ENCODE results near the gene CLDN22. TPM values are rescaled to one million over a fixed set of nuclear protein-coding genes. Genes with fewer than 3 reads are reported as not detected.
"Not testable (repeated sequence)": the region's sequence is repeated elsewhere in the genome, so short reads cannot be mapped to it uniquely, and the experiment has no call there.

The CLDN22 gene
- polyA plus RNA-seq, 2 of the 4 experiments (the other 2 are of a cell fraction) = not detected

DNA sequence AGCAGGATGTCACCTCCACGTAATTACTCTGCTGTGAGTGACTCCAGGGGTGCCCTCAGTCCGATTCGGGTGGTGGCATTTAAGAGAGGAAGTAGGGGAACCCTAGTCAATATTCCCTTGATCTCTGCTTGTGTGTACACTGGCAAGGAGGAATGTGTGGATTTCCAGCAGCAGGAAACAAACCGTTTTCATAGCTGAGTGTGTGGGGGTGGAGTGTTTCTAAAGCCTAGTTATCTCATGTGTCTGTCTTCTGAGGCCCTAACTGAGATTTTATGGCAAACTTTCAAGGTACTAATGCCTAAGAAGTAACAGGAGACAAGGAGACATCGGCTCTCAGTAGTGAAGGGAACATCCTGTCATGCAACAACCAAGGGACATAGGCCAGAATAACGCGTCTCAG, 8.8 kb upstream of the CLDN22 start:
- Histone ChIP-seq H3K9me3 (no peaks in the 10 kb centered on the region; the same call in 2 of the 3 replicates), H3K27ac (no peak overlapping the region; a peak in 1 of 6 replicates), H3K4me3 (no peak overlapping the region), H3K4me1 (peaks cover 7% of the 10 kb centered on the region; the same call in 1 of the 3 replicates), H3K4me2 (no peak overlapping the region)
- no peak for ATAC-seq
- TF ChIP-seq CEBPB (IDR thresholded peaks at IDR 0.05) (no peak), HOXA7 (CRISPR knock-in tag; IDR thresholded peaks at IDR 0.05) (no peak), FOSB (CRISPR knock-in tag; IDR thresholded peaks at IDR 0.05) (no peak), MYC (IDR thresholded peaks at IDR 0.05; ENCODE audit: borderline replicate concordance, low read length) (no peak), TFCP2L1 (CRISPR knock-in tag; IDR thresholded peaks at IDR 0.05) (no peak), ESRRA (IDR thresholded peaks at IDR 0.05; ENCODE audit: borderline replicate concordance, low read length) (no peak), SREBF2 (IDR thresholded peaks at IDR 0.05) (no peak), NFE2L2 (conservative IDR thresholded peaks at IDR 0.05; ENCODE audit: low read length) (no peak), HEYL (CRISPR knock-in tag; IDR thresholded peaks at IDR 0.05) (no peak)
- TF ChIP-seq, protein P1, sequence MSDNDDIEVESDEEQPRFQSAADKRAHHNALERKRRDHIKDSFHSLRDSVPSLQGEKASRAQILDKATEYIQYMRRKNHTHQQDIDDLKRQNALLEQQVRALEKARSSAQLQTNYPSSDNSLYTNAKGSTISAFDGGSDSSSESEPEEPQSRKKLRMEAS (IDR thresholded peaks at IDR 0.05) = no peak
- TF ChIP-seq, protein P2, sequence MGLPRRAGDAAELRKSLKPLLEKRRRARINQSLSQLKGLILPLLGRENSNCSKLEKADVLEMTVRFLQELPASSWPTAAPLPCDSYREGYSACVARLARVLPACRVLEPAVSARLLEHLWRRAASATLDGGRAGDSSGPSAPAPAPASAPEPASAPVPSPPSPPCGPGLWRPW (IDR thresholded peaks at IDR 0.05) = no peak
- no peak for DNase-seq (ENCODE audit: low read depth in 1 of 2, low spot score in 1 of 2)
- 46% methylated on average over 7 of the region's 7 CpGs for WGBS (ENCODE audit: missing lambda C conversion rate)
- no peak for FAIRE-seq
- CTCF ChIA-PET = interaction anchor here (0.8 kb wide), 1 partner anchor 66 kb away, joined by 3 read pairs; no protein-coding TSS in a partner anchor
- POLR2A ChIA-PET = no interaction called here

DNA sequence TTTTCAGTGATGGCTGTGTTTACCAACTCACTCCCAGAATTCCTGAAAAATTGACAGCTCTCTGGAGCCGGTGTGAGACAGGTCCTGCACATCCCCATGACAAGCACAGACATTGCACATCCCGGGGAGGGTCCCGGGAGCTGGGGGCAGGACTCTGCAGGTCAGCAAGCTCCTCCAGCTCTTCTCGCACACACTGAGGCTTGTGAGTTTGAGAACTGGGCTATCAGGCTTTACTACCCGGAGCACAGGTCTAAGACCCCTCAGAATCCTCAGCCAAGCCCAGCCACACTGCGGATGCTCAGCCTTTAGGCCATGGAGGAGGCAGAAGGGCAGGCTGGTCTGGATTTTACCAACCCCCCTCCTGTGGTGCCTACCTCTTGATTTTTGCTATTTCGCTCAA, 7.8 kb upstream of the CLDN22 start:
- POLR2A ChIA-PET = no interaction called here
- Histone ChIP-seq H3K27ac (no peak overlapping the region), H3K4me3 (no peak overlapping the region), H3K4me1 (0 out of 3 replicates have a peak, but pooled peaks cover 3% of the 10 kb centered on the region), H3K4me2 (no peak overlapping the region), H3K9me3 (no peaks in the 10 kb centered on the region; the same call in 2 of the 3 replicates)
- CTCF ChIA-PET = no interaction called here
- FAIRE-seq (no peak), DNase-seq (ENCODE audit: low read depth in 1 of 2, low spot score in 1 of 2) (no peak), ATAC-seq (no peak)
- TF ChIP-seq JUN (IDR thresholded peaks at IDR 0.05) (no peak), SREBF2 (IDR thresholded peaks at IDR 0.05) (no peak), CHD4 (IDR thresholded peaks at IDR 0.05; ENCODE audit: borderline replicate concordance) (no peak), CEBPB (IDR thresholded peaks at IDR 0.05) (no peak)
- WGBS (ENCODE audit: missing lambda C conversion rate) = 96% methylated on average over 5 of the region's 7 CpGs

DNA sequence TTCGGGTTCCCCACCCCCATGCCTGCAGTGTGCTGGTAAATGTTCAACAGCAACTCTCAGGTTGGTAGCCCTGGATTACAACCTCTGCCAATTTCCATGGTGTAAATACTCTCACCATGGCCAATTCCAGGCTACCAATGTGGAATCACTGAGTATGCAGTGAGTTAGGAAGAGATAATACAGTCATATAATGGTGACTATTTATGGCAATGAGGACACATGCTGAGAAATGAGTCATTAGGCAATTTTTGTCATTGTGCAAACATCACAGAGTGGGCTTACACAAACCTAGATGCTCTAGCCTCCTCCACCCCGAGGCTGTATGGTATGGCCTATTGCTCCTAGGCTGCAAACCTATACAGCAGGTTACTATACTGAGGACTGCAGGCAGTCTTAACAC, 6.8 kb upstream of the CLDN22 start:
- POLR2A ChIA-PET = no interaction called here
- Histone ChIP-seq H3K27ac (no peak overlapping the region), H3K4me3 (no peak overlapping the region), H3K4me2 (no peak overlapping the region), H3K9me3 (no peaks in the 10 kb centered on the region; the same call in 2 of the 3 replicates), H3K4me1 (0 out of 3 replicates have a peak, but pooled peaks cover 3% of the 10 kb centered on the region)
- 0% methylated on average over 1 of the region's 2 CpGs for WGBS (ENCODE audit: missing lambda C conversion rate)
- FAIRE-seq = no peak
- no peak for DNase-seq (ENCODE audit: low read depth in 1 of 2, low spot score in 1 of 2)
- ATAC-seq = peak; percentile 32 to 41; a peak in 3 of 6 replicates
- TF ChIP-seq HOXB13 (CRISPR knock-in tag; IDR thresholded peaks at IDR 0.05; ENCODE audit: low read depth) (no peak), ZNF302 (CRISPR knock-in tag; IDR thresholded peaks at IDR 0.05) (no peak), KDM5A (IDR thresholded peaks at IDR 0.05) (no peak), FOSL2 (IDR thresholded peaks at IDR 0.05) (no peak), FOSL2 (CRISPR knock-in tag; IDR thresholded peaks at IDR 0.05) (peak; percentile 39; the same call in 1 of the 2 replicates)
- TF ChIP-seq, protein P3, sequence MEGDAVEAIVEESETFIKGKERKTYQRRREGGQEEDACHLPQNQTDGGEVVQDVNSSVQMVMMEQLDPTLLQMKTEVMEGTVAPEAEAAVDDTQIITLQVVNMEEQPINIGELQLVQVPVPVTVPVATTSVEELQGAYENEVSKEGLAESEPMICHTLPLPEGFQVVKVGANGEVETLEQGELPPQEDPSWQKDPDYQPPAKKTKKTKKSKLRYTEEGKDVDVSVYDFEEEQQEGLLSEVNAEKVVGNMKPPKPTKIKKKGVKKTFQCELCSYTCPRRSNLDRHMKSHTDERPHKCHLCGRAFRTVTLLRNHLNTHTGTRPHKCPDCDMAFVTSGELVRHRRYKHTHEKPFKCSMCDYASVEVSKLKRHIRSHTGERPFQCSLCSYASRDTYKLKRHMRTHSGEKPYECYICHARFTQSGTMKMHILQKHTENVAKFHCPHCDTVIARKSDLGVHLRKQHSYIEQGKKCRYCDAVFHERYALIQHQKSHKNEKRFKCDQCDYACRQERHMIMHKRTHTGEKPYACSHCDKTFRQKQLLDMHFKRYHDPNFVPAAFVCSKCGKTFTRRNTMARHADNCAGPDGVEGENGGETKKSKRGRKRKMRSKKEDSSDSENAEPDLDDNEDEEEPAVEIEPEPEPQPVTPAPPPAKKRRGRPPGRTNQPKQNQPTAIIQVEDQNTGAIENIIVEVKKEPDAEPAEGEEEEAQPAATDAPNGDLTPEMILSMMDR (IDR thresholded peaks at IDR 0.05) = no peak
- CTCF ChIA-PET = no interaction called here

DNA sequence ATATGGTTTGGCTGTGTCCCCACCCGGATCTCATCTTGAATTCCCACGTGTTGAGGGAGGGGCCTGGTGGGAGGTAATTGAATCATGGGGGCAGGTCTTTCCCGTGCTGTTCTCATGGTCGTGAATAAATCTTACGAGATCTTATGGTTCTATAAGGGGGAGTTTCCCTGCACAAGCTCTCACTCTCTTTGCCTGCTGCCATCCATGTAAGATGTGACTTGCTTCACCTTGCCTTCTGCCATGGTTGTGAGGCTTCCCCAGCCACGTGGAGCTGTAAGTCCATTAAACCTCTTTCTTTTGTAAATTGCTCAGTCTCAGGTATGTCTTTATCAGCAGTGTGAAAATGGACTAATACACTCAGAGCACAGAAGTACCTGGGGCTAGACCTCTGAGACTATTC, 6.3 kb upstream of the CLDN22 start:
- POLR2A ChIA-PET; H3K4me2 ChIP-seq; ATAC-seq; CTCF ChIA-PET; H3K4me3 ChIP-seq; FAIRE-seq; DNase-seq (ENCODE audit: low read depth in 1 of 2, low spot score in 1 of 2); H3K9me3 ChIP-seq; H3K27ac ChIP-seq; H3K4me1 ChIP-seq: not testable (repeated sequence)
- 86% methylated on average over 6 of the region's 6 CpGs for WGBS (ENCODE audit: missing lambda C conversion rate)
